GM19324 (cell line): ENCODE results near the gene PPP6R3.
"Not testable (repeated sequence)": the region's sequence is repeated elsewhere in the genome, so short reads cannot be mapped to it uniquely, and the experiment has no call there.

Experiments
- ATAC-seq: cut with Tn5 transposase; IDR thresholded peaks from one replicate; pipeline ENCODE4 v1.9.1; 2021; ENCODE audit warnings: mild to moderate bottlenecking, moderate library complexity; ENCODE audit not compliant: unreplicated experiment, low FRiP score

The PPP6R3 gene

DNA sequence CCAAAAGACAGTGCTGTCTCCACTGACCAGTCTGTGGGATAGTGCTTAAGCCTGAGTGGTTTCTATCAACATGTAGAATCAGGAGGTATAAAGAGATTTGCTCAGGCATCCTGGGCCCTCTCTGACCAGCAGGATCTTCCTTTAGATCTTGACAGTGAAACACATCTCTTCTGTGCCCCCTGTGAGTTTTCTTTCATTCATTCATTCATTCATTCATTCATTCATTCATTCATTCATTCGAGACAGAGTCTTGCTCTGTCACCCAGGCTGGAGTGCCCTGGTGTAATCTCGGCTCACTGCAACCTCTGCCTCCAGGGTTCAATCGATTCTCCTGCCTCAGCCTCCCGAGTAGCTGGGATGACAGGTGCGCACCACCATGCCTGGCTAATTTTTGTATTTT lies 26.4 kb upstream of the PPP6R3 start:
- not testable (repeated sequence) for ATAC-seq

- ATAC-seq, result no peak
These were observed 24.2 kb upstream of the PPP6R3 start for GRCh38 chr11:68436162-68436888.

- ATAC-seq, result no peak
These were observed 23.3 kb upstream of the PPP6R3 start for GRCh38 chr11:68436985-68437926.

DNA sequence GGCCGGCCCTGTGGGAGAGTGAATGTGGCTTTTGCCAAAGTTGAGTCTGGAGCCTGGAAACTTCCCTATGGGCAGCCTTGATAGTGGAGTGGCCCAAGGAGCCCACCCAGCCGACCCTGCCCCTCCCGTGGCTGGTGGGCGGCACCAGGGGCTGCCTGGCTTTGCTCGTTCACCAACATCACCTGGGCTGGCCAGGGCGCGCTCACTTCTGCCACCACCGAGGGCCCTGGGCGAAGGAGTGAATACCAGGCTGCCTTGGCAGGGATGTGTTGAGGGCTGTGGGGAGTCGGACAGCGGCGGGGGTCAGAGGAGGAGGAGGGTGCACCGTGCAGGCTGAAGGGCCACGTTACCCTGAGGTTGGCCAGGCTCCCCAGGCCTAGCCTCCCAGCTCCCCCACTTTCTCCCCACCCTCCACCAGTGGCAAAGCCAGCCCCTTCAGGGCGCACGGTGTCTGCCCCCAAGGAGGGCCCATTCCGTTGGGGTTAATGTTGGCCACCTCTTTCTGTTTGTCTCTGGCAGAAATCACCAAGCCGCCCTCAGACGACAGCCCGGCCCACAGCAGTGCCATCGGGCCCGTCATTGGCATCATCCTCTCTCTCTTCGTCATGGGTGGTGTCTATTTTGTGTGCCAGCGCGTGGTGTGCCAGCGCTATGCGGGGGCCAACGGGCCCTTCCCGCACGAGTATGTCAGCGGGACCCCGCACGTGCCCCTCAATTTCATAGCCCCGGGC lies 22.5 kb upstream of the PPP6R3 start:
- no peak for ATAC-seq

GRCh38 chr11:68438658-68439259 lies 21.8 kb upstream of the PPP6R3 start:
- no peak for ATAC-seq

DNA sequence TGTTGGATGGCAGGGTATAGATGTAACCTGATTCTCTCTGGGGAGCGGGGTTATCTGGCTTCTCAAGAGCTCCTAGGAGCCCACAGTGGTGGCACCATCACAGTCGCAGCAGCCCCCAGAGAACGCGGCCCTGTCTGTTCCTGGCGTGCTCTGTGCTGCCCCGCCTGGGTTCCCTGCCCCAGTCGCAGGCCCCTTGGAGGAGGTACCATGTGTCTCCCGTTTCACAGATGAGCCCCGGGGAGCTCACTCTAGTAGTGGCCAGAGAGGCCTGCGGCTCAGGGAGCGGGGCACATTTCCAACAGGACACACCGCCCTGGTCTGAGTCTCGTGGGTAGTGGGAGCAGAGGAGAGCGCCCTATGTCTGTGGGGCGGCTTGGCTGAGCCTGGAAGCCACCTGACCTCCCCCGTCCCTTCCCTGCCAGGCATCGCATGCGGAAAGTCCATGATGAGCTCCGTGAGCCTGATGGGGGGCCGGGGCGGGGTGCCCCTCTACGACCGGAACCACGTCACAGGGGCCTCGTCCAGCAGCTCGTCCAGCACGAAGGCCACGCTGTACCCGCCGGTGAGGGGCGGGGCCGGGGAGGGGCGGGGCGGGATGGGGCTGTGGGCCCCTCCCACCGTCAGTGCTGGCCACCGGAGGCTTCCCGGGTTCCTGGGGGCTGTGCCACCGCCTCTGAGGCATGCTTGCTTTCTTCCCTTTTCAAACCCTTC lies 21.0 kb upstream of the PPP6R3 start:
- ATAC-seq, result no peak

GRCh38 chr11:68440224-68440623 lies 20.3 kb upstream of the PPP6R3 start:
- ATAC-seq, result no peak

DNA sequence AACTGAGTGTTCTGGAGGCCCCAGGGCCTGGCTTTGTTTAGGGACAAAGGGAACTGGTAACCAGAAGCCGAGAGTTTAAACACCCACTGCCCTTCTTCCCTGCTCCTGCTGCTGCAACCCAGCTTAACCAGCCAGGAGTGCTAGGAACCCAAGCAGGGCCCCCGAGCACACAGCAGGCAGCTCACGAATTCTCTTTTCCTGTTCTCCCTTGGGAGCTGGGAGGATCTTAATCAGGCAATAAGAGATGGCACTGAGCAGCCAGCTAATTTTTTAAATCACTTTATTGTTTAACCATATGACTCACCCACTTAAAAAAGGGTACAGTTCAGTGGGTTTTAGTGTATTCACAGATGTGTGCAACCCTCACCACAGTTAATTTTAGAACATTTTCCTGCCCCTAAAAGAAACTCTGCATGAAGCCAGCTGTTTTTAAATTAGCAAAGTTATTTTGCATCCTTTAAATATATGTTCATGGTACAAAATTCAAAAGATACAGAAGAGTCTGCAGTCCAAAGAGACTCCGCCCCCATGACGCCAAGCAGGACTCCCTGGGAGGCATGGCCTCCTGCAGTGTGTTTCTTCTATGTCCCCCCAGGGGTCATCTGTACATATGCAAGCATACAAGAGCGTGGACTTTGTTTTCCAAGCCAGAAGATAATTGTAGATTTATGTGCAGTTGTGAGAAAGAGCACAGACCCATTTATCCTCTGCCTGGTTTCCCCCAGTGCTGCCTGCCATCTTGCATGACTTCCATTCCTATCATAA lies 18.9 kb upstream of the PPP6R3 start:
- ATAC-seq, result no peak

GRCh38 chr11:68442433-68442832 lies 18.1 kb upstream of the PPP6R3 start:
- no peak for ATAC-seq

- no peak for ATAC-seq
These were observed 16.0 kb upstream of the PPP6R3 start for GRCh38 chr11:68444566-68444965.

GRCh38 chr11:68445531-68446035 lies 15.0 kb upstream of the PPP6R3 start:
- ATAC-seq, result no peak

DNA sequence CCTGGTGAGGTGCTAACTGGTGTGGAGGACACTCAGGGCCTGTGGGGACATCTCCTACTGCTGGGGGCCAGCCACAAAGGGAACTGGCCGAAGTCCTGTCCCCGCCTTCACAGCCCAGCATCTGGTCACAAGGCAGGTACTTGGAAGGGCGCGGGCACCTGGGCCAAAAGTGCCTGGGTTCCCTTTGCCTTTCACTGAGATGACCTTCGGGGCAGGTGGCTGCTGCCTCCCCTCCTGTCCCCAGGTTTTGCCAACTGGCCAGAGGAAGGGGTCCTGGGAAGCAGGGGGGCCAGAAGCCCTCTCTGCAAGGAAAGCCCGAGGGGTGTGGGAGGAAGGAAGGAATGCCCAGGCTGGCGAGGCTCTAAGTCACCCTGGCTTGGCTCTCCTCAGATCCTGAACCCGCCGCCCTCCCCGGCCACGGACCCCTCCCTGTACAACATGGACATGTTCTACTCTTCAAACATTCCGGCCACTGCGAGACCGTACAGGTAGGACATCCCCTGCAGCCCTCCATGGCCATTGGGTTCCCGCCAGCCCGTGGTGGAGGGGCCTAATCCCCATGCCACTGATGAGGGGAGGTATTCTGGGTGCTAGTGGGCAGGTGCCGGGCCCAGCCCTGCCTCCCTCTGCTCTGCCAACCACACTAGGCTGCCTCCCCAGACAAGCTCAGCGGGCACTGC lies 14.4 kb upstream of the PPP6R3 start:
- no peak for ATAC-seq

DNA sequence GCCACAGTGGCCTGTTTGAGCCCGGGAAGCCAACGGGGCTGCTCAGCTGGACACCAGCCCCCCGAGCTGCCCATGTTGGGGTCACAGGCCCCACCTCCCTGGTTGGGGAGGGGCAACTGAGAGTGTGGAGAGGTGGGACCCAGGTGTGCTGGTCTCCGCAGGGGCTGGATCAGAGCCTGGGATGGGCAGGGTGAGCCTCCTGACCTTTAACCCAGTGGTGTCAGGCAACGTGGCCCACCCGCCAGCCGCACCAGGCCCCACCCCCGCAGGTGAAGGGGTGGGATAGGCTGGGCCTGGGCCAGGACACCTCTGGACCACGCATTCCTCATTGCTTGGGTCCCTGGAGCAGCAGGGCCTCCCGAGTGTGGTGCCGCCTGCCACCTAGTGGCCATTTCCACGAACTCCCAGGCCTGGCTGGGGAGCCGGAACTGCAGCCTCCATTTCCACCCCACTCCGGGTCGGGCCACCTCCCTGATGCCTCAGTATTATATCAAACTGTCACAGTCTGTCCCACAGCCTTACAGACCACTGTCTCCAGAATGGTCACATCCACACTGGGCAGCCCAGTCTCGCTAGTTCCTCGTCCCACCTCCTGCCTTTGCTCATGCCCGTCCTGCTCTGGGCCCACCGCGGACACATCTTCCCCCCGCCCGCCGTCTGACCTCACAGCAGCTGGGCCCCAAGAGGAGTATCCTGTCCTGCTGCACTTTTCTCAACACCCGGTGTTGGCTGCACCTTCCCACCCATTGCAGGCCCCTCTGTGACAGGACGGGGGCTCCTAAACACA lies 13.3 kb upstream of the PPP6R3 start:
- peak; percentile 44 for ATAC-seq

- not testable (repeated sequence) for ATAC-seq
These were observed 12.6 kb upstream of the PPP6R3 start for GRCh38 chr11:68447914-68448313.

GRCh38 chr11:68448604-68449011 lies 11.9 kb upstream of the PPP6R3 start:
- ATAC-seq, result no peak

DNA sequence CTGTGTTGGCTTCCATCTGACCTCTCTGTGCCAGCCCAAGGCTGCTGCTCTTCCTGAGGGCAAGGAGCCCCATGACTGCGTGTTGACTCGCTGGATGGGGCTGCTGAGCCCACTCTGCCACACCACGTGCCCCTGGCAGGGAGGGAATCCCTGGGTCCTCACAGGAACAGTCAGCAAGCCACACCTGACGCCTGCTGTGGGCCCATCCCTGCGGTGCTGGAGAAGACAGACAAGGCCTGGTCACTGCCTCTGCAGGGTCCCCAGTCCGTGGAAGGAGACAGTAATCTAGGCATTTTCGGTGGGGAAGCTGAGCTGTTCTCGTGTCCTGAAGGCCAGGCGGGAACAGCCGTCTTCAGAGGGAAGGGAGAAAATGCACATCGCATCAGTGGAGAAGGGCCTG lies 10.6 kb upstream of the PPP6R3 start:
- ATAC-seq, result no peak

DNA sequence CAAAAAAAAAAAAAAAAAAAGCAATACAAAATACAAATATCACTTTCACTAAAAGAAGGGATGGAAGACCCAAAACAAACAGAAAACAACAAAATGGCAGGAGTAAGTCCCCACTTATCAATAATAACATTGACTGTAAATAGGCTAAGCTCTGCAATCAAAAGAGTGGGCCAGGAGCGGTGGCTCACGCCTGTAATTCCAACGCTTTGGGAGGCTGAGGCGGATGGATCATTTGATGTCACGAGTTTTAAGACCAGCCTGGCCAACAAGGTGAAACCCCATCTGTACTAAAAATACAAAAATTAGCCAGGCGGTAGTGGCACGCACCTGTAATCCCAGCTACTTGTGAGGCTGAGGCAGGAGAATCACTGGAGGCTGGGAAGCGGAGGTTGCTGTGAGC lies 9.8 kb upstream of the PPP6R3 start:
- ATAC-seq, result no peak

- no peak for ATAC-seq
These were observed 5.8 kb upstream of the PPP6R3 start for GRCh38 chr11:68454767-68455166.
